HFFc6 (cell line): Measurements from ENCODE around the gene MORC3. TPM values are rescaled to one million over a fixed set of nuclear protein-coding genes. Genes with fewer than 3 reads are reported as not detected.

ENCODE experiments used
- DNase-seq: peaks from one replicate; pipeline ENCODE4 v3.0.0-alpha.2; 2018
- H3K27ac Mint-ChIP-seq: 2 replicates; pipeline ENCODE4 v1.8.0; 2020; ENCODE audit warnings: mild to moderate bottlenecking, mixed read lengths
- H3K27me3 Mint-ChIP-seq: 2 replicates; pipeline ENCODE4 v1.8.0; 2021; ENCODE audit warnings: mild to moderate bottlenecking, moderate library complexity, mixed read lengths; ENCODE audit not compliant: insufficient read depth
- H3K36me3 Mint-ChIP-seq: 2 replicates; pipeline ENCODE4 v1.8.0; 2021; ENCODE audit warnings: low read depth, mixed read lengths
- H3K4me1 Mint-ChIP-seq: 2 replicates; pipeline ENCODE4 v1.8.0; 2020; ENCODE audit warnings: low read depth, mixed read lengths
- H3K4me3 Mint-ChIP-seq: 2 replicates; pipeline ENCODE4 v1.8.0; 2020; ENCODE audit warnings: mild to moderate bottlenecking, moderate library complexity, mixed read lengths
- H3K9me3 Mint-ChIP-seq: 2 replicates; pipeline ENCODE4 v1.8.0; 2020; ENCODE audit warnings: mild to moderate bottlenecking, mixed read lengths
- total RNA-seq, 6 experiments: library from RNA; stranded (reverse); fragmentation: NEBNext Ultra II Directional; extraction: Animal tissue kit (Norgen Biotek cat#: 25700); gene quantifications; 2 replicates in 1 of 6; 3 replicates in 5 of 6; pipeline ENCODE4 v1.2.3, GENCODE V29; 2021
- TF ChIP-seq, protein P1 (sequence below): fragments of 200-600 bp; sonication (generic); IDR thresholded peaks from 2 replicates; pipeline ENCODE4 v1.5.0; 2021; ENCODE audit warnings: antibody characterized with exemption, mild to moderate bottlenecking

Gene MORC3
- total RNA-seq, 6 experiments from 2014 or later = 15.2 to 19.4 (median 16.3) TPM

GRCh38 chr21:36344931-36345330 is 24.9 kb downstream of the MORC3 start:
- peaks cover 2% of the 10 kb centered on the region; the same call in 1 of the 2 replicates for H3K27me3 Mint-ChIP-seq
- no peak overlapping the region for H3K27ac Mint-ChIP-seq
- TF ChIP-seq, protein P1, sequence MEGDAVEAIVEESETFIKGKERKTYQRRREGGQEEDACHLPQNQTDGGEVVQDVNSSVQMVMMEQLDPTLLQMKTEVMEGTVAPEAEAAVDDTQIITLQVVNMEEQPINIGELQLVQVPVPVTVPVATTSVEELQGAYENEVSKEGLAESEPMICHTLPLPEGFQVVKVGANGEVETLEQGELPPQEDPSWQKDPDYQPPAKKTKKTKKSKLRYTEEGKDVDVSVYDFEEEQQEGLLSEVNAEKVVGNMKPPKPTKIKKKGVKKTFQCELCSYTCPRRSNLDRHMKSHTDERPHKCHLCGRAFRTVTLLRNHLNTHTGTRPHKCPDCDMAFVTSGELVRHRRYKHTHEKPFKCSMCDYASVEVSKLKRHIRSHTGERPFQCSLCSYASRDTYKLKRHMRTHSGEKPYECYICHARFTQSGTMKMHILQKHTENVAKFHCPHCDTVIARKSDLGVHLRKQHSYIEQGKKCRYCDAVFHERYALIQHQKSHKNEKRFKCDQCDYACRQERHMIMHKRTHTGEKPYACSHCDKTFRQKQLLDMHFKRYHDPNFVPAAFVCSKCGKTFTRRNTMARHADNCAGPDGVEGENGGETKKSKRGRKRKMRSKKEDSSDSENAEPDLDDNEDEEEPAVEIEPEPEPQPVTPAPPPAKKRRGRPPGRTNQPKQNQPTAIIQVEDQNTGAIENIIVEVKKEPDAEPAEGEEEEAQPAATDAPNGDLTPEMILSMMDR = no peak
- H3K36me3 Mint-ChIP-seq = peaks cover 15% of the 10 kb centered on the region; the same call in 1 of the 2 replicates
- DNase-seq = no peak
- no peak overlapping the region for H3K4me3 Mint-ChIP-seq
- peaks cover 25% of the 10 kb centered on the region for H3K4me1 Mint-ChIP-seq
- no peaks in the 10 kb centered on the region for H3K9me3 Mint-ChIP-seq

- Mint-ChIP-seq H3K4me1 (peaks cover 41% of the 10 kb centered on the region), H3K27me3 (no peaks in the 10 kb centered on the region), H3K27ac (peak overlapping the region; percentile 80), H3K36me3 (peaks cover 15% of the 10 kb centered on the region), H3K9me3 (no peaks in the 10 kb centered on the region), H3K4me3 (peak overlapping the region; percentile 22)
- TF ChIP-seq, protein P1 = no peak
- peak; percentile 11 for DNase-seq
Measured at GRCh38 chr21:36347278-36347961, 27.4 kb downstream of the MORC3 start.

GRCh38 chr21:36347962-36348328 is 27.9 kb downstream of the MORC3 start:
- Mint-ChIP-seq H3K9me3 (no peaks in the 10 kb centered on the region), H3K4me1 (peaks cover 41% of the 10 kb centered on the region), H3K27ac (peak overlapping the region; percentile 80), H3K4me3 (peak overlapping the region; percentile 22; the same call in 1 of the 2 replicates), H3K36me3 (peaks cover 15% of the 10 kb centered on the region), H3K27me3 (no peaks in the 10 kb centered on the region)
- TF ChIP-seq, protein P1 = no peak
- DNase-seq = peak; percentile 13

DNA sequence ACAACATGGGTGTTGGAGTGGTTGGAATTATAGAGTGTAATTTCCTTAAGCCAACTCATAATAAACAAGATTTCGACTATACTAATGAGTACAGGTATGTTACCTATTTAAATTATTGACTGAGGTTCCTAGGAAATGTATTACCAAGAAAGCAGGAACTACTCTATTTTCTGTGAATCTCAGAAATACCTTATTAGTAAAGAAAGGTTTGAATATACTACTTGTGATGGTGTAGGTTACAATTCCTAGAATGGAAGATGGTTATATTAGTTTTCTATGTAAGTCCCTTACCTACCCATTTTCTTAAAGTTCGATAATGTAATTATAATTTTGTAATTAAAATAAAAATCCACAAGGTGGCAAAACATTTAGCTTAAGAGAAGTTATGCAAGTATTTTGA is 29.3 kb downstream of the MORC3 start:
- H3K9me3 Mint-ChIP-seq = no peaks in the 10 kb centered on the region
- H3K4me3 Mint-ChIP-seq = no peak overlapping the region
- H3K27me3 Mint-ChIP-seq = no peaks in the 10 kb centered on the region
- H3K4me1 Mint-ChIP-seq = peaks cover 41% of the 10 kb centered on the region
- H3K36me3 Mint-ChIP-seq = peaks cover 14% of the 10 kb centered on the region
- peak overlapping the region; percentile 91; the same call in 1 of the 2 replicates for H3K27ac Mint-ChIP-seq
- no peak for DNase-seq
- TF ChIP-seq, protein P1 = no peak

DNA sequence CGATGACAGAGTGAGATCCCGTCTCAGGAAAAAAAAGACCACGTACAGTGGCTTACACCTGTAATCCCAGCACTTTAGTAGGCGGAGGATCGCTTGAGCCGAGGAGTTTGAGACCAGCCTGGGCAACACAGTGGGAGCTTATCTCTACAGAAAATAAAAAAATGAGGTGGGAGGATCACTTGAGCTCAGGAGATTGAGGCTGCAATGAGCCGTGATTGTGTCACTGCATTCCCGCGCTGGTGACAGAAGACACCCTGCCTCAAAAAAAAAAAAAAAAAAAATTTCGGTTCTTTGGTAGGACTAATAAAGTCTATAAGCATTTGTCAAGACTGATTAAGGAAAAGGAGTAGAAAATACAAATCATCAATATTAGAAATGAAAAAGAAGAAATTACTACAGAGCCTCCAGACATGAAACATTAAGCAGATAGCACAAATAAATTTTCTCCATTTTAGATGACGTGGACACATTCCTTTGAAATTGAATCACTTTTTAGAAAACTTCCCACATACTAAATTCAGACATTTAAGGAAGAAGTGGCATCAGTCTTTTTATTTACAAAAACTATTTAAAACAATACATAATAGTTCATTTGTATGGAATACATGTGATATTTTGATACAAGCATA is 30.4 kb downstream of the MORC3 start:
- TF ChIP-seq, protein P1 = no peak

More for the DNA sequence above, 30.4 kb downstream of the MORC3 start:
- Mint-ChIP-seq H3K4me1 (peaks cover 41% of the 10 kb centered on the region), H3K9me3 (no peaks in the 10 kb centered on the region), H3K4me3 (peak overlapping the region; percentile 70), H3K27me3 (no peaks in the 10 kb centered on the region), H3K27ac (peak overlapping the region; percentile 91), H3K36me3 (peaks cover 15% of the 10 kb centered on the region)
- DNase-seq = peak; percentile 46
